Measurements from ENCODE around the gene ASIC5. TPM values are rescaled to one million over a fixed set of nuclear protein-coding genes. Genes with fewer than 3 reads are reported as not detected.

ASIC5 gene
- total and polyA plus RNA-seq, 2 of the 4 experiments (the other 2 are of a cell fraction), result not detected

- Histone ChIP-seq H3K4me1 (ENCODE audit: control insufficient read depth, insufficient read depth, low read length) (peaks cover 2% of the 10 kb centered on the region; the same call in 1 of the 2 replicates), H3K9me3 (ENCODE audit: control insufficient read depth, insufficient read depth, low read length) (no peaks in the 10 kb centered on the region), H3K56ac (ENCODE audit: extremely low read depth, insufficient read depth, low read length) (no peak overlapping the region), H2AFZ (replicated peaks; ENCODE audit: low read length, poor library complexity) (no peak overlapping the region), H2AK9ac (replicated peaks; ENCODE audit: low read depth, low read length, poor library complexity) (no peak overlapping the region), H4K8ac (ENCODE audit: low read depth in 2 of 2, low read length in 2 of 2) (no peak overlapping the region), H2BK15ac (ENCODE audit: low read depth, low read length) (no peak overlapping the region), H3K4ac (ENCODE audit: low read depth, low read length) (no peak overlapping the region), H3K9me1 (ENCODE audit: insufficient read depth, low read length) (peaks cover 3% of the 10 kb centered on the region; the same call in 1 of the 2 replicates), H2AK5ac (ENCODE audit: low read depth, low read length) (no peak overlapping the region), H4K91ac (ENCODE audit: insufficient read depth, low read depth, low read length) (no peak overlapping the region), H4K20me1 (ENCODE audit: insufficient read depth, low read length) (no peaks in the 10 kb centered on the region), H3K18ac (ENCODE audit: low read depth, low read length) (no peak overlapping the region), H3K36me3 (ENCODE audit: control insufficient read depth, insufficient read depth, low read length) (peaks cover 2% of the 10 kb centered on the region; the same call in 1 of the 2 replicates), H3K79me1 (ENCODE audit: low read depth in 1 of 2, low read length in 2 of 2) (no peaks in the 10 kb centered on the region), H4K5ac (ENCODE audit: low read depth, low read length) (no peak overlapping the region), H3K14ac (replicated peaks; ENCODE audit: low read depth, low read length) (no peak overlapping the region), H2BK120ac (ENCODE audit: low read depth, low read length) (no peak overlapping the region), H3K4me2 (ENCODE audit: low read depth, low read length) (no peak overlapping the region), H2BK5ac (ENCODE audit: low read depth, low read length, poor library complexity, severe bottlenecking) (no peak overlapping the region), H3K9ac (ENCODE audit: low read depth, low read length) (no peak overlapping the region), H3K27me3 (ENCODE audit: control insufficient read depth, insufficient read depth, low read length) (no peaks in the 10 kb centered on the region), H2BK20ac (ENCODE audit: low read depth, low read length) (no peak overlapping the region), H3K4me3 (ENCODE audit: insufficient read depth, low read depth, low read length) (no peak overlapping the region), H3K23ac (ENCODE audit: low read depth, low read length) (no peak overlapping the region), H3K27ac (ENCODE audit: insufficient read depth, low read length) (no peak overlapping the region)
- intact Hi-C loops (cut with micrococcal nuclease) (no loop called here), in situ Hi-C loops (cut with MboI; ENCODE audit: low sequenced_read_pairs) (loop anchor here (25.0 kb wide), 2 partner anchors 809 to 984 kb away; no protein-coding TSS in a partner anchor), dilution Hi-C loops (cut with HindIII; ENCODE audit: low sequenced_read_pairs, unreplicated experiment) (no loop called here)
- no TSS peak for BruUV-seq (replicated peaks)
- POLR2A ChIA-PET (ENCODE audit: unreplicated experiment), result no interaction called here
- WGBS, 2 experiments (ENCODE audit: extremely low coverage in 2 of 2, insufficient read length in 1 of 2), result 78% methylated on average over 2 of the region's 3 CpGs; no CpG with 5 or more reads in 1 of the 2 experiments
- DNase-seq, result peak; percentile 52
- CTCF ChIA-PET, result interaction anchor here (0.6 to 1.6 kb wide), 9 partner anchors 9 to 392 kb away, joined by 3 to 5 read pairs (median 3); no protein-coding TSS in a partner anchor
- no peak for TF ChIP-seq BHLHE40 (IDR thresholded peaks at IDR 0.05; ENCODE audit: low read depth, low read length)
- TF ChIP-seq, protein P1, sequence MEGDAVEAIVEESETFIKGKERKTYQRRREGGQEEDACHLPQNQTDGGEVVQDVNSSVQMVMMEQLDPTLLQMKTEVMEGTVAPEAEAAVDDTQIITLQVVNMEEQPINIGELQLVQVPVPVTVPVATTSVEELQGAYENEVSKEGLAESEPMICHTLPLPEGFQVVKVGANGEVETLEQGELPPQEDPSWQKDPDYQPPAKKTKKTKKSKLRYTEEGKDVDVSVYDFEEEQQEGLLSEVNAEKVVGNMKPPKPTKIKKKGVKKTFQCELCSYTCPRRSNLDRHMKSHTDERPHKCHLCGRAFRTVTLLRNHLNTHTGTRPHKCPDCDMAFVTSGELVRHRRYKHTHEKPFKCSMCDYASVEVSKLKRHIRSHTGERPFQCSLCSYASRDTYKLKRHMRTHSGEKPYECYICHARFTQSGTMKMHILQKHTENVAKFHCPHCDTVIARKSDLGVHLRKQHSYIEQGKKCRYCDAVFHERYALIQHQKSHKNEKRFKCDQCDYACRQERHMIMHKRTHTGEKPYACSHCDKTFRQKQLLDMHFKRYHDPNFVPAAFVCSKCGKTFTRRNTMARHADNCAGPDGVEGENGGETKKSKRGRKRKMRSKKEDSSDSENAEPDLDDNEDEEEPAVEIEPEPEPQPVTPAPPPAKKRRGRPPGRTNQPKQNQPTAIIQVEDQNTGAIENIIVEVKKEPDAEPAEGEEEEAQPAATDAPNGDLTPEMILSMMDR (conservative IDR thresholded peaks at IDR 0.05; ENCODE audit: low read depth, low read length), result peak; percentile 34; the same call in 1 of the 2 replicates
- peak; percentile 57; the same call in 1 of the 2 replicates for ATAC-seq (ENCODE audit: low read depth)
Measured at GRCh38 chr4:155795991-155796390, 70.1 kb downstream of the ASIC5 start.
